NCI-H2227 treated with DMSO at 0.1 percent for 48 hours (cell line): ENCODE measurements around the gene HERC3.

Experiments
- DNase-seq: peaks from one replicate; lab custom pipeline; 2025; lab: John Stamatoyannopoulos, UW

The HERC3 gene

DNA sequence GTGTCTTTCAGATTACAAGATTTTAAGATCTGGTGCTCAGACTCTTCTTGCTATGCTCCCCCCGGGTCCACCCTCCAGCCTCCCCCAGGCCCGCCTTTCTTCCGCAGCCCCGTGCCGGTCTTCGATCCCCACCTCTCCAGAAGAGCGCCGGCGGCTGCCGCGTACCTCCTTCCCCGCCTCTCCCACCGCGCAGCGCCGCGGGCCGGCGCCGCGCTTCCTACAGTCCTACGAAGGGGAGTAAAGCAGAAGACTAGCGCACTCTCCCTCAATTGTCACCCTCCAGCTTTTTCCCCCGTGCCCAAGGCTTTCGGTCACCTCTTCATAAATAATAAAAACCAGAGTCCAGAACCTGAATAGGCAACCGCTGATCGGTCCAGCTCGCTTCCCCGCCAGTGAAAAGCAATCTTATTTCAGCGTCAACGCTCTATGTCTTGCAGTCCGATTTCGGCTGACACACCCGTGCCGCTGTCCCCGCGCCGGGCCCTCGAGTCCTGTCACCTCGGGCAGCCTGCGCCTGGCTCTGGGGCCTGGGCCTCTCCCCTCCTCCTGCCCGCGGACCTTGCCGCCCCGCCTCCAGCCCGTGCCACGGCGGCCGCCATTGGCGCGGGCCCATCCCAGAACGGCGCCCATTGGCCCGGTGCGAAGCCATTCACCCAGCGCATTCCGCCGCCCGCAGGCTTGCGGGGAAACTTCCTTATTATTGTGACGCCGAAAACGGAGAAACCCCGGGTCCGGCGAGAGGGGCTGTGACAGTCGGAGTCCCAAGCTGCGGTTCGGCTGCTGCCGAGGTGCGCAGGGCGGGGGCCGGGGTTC, at the start of gene HERC3:
TSS of gene HERC3 (plus strand) at position 694 of the 813 bp plus-strand sequence. CDS start 13,344 bp downstream, outside the sequence.
- peak; percentile 69 for DNase-seq

DNA sequence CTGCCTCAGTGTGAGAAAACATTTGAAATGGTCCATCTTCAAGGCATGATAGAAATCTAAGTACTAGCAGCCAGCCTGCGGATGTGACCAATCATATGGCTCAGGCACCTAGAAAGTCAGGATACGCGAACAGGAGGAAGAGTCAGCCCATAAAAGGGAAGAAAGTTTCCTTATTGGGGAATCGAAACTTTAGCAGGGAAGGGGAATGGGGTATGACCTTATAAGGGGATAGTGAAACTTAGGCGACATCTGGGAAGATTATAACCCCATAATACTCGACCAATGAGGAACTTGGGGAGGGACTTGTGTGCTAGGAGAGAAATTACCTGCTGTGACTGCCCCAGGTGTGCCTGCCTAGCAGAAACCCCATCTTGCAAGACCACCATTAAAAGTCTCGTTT, 42.5 kb upstream of the HERC3 start:
- DNase-seq, result no peak

DNA sequence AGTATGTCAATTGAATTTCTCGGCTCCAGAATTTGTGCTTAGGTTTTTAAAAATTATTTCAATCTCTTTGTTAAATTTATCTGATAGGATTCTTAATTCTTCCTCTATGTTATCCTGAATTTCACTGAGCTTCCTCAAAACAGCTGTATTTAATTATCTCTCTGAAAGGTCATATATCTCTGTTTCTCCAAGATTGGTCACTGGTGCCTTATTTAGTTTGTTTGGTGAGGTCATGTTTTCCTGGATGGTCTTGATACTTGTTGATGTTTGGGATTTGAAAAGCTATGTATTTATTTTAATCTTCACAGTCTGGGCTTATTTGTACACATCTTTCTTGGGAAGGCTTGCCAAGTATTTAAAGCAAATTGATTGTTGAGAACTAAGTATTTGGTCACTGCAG, 24.7 kb upstream of the HERC3 start:
- no peak for DNase-seq

DNA sequence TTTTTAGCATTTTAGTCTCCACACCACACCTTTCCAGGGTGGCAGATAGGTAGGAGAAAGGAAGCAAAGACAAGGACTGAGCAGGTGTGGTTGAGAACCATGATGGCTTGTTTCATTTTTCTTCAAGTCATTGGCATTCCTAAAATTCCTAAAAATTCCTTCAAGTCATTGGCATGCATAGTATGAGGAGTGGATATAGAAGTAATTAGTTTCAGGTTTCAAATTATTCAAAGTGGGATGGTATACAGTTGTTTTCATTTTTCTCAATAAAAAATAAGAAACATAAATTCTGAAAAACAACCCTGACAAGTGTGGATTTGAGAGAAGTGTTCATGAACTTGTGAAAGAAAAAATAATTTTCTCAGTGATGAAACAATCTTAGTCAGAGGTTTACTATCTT, 22.3 kb upstream of the HERC3 start:
- no peak for DNase-seq

DNA sequence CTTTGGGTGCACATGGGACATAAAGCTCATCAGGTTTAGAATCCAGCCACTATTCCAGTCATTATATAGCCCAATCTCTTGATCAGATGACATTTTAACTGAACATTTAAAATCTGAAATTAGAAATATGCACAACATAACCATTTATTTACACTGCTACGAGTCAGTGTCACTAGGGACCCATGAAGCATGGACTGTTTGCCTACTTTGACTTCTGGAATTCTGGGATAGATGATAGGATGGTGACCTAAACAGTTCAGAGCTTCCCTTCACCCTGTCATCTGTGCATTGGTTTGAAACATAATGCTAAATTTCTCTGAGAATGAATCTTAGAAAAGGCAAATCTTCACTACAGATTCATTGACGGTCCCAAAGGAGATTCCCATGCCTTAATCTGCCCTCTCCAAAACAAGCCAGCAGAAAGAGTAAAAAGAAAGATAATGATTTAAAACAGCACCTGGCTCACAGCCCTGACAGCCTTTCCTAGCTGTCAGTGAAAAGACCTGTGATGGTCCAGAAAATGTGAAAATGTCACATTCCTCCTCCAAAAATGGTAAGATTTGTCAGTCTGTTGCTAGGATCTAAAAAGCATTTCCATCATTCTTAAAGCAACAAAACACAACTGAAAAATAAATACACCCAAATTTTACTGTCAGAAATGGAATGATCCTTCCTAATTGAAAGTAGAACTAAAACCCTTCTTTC, 18.9 kb upstream of the HERC3 start:
- DNase-seq, result no peak

DNA sequence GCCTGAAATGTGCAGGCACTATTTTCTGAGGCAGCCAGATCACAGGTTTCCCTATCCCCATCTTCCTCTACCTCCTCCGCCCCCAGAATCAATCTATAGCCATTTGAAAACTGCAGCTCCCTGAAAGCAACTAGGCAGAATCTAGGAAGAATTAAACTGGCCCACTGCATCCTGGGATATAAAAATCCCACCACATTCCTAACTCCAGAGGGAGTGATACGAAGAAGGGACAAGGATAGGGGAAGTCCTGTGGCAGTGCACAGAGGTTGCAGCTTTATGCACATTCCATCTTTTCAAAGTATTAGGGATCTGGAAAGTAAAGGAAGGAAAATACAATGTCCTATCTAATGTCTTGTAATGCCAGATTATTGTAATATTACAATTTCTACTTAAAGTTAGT, 18.3 kb upstream of the HERC3 start:
- peak; percentile 0 for DNase-seq

DNA sequence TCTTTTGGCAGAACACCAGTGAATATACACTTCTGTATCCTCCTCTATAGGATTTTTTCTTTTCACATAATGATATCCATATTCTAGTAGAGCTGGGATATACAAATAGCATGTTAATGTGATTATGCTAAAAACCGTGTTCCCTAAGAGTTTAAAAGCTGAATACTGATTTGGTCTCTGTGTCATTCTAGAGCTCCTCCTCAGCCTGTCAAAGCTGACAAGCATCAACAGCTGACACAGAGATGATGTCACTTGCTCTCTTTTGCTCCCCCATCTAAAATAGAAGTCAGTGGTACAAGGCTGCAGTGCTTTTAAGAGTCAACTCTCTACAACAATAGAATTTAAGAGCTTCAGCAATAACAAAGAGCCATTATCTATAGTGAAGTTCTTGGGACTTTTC, 17.1 kb upstream of the HERC3 start:
- DNase-seq, result no peak

DNA sequence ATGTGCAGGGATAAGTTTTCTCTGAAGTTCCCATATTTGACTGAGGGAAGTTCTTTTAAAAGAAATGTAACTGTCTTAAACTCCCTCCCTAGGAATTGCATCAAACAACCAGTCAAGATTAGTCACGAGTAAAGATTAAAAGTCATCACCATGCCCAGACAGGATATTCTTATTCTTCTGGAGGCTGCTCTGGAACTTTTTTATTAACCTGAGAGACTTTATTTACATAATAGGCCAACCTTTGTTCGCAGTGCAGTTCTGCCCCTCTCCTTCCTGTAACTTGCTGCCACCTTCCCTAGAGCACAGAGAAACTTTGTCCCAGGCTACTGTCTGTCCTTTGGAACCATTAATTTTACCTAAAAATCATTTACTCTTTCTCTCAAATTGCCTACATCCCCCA, 9.8 kb upstream of the HERC3 start:
- no peak for DNase-seq

DNA sequence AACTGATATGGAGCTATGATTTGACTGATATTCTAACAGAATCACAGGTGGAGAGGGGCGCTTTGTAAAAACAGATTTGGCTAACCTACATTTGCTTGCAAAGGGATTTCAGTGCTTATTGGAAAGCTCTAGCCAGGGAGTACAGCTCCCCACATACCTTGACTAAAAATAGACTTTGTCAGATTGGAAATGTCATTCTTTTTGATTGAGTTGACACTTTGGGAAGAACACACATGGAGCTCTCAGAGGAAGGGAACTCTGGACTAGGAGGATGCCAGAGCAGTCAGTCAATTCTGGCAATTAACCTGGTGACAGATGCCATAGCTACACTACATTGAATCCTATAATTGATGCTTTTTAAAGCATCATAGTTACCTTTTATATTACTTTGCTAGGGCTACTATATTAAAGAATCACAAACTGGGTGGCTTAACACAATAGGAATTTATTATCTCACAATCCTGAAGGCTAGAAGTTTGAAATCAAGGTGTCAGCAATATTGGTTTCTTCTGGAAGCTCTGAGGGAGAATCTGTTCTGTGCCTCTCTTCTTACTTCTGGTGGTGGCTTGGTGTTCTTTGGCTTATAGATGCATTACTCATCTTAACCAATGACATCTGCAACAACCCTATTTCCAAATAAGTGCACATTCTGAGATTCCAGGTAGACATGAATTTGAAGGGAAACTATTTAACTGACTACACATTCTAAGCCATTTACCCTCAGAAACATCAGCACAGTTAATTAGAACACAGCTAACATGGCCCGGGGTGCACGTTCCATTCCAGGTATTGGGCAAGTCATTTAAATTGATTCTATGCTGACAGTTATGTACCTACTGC, 8.4 kb upstream of the HERC3 start:
- no peak for DNase-seq

DNA sequence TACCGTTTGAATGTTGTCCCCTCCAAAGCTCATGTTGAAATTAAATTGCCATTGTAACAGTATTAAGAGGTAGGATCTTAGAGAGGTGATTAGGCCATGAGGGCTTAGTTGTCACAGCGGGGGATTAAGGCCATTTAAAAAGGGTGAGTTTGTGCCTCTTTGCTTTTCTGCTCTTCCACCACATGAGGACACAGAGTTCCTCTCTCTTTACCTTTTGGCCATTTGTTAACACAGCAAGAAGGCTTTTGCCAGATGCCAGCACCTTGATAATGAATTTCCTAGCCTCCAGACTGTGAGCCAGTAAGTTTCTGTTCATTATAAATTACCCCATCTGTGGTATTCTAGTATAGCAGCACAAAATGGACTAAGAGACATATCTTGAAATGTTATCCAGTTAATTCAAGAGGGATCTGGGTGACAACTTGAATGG, 7.8 kb upstream of the HERC3 start:
- DNase-seq, result no peak

DNA sequence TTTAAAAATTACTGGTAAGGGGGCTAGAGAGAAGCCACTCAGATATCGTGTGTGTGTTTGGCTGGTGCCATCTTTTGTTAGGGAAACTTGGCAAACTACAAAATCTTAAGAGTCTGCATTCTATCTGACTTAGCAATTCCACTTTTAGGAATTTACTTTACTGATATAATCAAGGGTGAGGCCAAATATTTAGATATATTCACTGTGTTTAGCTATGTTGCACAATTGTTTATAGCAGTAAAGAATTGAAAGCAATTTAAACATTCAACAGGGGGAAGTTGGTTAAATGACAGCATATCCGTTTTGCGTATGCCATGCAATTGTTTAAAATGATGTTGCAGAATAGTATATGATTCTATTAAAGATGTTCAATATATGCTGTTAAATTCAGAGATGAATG, 6.4 kb upstream of the HERC3 start:
- DNase-seq, result no peak

DNA sequence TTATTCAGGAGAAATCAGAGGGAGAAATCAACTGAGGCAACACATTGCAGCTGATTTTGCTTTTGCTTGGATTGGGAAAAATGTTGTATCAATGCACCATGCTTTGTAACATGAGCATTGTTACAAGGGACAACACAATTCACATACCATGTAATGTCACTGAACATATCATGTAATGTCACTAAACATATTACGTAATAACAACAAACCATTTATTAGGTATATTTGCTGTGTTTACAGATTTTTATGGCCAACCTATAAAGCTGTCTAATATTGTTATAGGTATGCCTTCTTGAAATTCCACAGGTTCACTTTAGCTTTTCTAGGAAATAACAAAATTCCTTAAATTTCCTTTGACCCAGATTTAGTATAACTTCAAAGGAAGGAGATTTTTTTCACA, 5.0 kb upstream of the HERC3 start:
- DNase-seq, result no peak

DNA sequence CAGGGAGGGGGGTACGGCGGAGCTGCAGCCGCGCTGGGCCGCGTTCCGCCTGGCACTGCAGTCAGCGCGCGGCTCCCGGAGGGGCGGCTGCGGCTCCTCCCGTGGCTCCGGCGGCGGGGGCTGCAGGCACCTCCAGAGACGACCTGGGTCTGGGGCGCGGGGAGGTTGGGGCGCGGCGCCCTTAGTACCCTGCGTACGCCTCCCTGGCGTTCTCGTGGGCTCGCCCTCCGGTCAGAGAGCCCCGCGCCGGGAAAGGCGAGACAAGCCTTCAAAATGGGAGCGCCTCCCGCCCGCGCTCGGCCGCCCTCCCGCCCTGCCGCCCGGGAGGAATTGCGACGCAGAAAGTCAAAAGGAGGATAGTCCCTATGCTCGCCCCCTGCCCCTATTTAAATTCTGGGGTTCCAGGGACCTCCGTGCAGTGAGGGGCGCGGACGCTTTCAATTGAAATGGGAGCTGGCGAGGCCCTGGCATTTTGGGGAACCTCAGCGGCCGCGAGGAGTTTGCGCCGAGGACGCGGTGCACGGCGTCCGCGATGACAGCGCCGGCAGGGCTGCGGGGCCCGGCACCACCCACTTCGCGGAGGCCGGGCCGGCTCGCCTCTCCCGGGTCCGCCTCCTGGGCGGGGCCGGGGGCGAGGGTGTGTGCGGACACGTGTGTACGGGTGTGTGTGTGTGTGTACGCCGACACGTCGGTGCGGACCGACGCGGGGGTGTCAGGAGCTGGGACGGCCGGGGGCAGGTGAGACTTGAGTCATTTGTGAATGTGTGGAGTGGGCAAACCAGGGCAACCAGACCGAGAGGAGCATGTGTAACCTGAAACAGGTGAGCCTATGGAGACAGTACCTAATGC, 544 bp downstream of the HERC3 start:
- DNase-seq, result peak; percentile 37

DNA sequence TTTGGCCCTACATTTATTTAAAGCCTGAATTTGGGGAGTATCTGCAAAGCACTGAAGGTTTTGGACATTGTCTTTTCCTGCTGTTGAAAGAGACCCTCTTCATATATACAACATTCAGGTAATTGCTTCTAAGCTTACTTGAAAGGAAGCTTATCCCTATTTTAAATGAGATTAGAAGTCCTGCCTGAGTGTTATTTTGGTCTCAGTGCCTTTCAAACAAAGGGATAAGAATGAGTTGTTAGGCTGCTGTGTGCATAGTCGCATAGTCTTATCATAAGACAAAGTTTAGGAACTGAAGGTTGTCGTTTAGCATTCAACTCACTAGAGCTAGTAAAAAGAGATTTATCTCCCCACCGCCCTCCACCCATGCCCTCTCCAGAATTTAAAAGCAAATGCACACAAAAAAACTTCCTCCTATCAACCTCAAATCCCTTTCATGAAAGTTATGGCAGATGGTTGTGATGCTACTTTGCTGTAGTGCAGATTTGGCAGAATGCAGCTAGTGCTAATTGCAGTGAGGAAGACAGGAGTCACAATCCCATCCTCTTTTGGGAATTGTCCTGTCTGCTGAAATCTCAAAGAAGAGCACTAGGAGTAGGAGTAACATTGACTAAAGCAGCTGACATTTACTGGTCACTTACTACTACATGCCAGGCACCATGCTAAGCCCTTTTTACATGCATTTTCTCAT, 5.8 kb downstream of the HERC3 start:
- no peak for DNase-seq

DNA sequence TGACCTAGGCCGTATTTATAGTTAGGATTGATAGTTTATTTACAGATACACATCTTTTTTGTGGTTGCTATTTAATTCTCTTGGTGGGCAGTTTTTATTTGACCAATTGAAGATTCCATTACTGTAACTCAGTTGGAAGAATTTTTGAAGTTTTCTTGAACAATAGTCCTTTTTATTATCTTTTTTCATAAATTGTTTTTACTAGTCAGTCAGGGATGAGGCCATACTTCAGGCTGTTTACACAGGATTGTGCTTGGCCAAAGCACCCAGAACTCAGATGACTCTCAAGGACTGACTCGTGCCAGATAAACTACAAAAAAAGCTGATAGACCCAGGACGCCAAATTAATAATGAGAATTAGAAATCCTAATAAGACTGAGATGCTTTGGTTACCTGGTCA, 7.0 kb downstream of the HERC3 start:
- DNase-seq, result no peak

DNA sequence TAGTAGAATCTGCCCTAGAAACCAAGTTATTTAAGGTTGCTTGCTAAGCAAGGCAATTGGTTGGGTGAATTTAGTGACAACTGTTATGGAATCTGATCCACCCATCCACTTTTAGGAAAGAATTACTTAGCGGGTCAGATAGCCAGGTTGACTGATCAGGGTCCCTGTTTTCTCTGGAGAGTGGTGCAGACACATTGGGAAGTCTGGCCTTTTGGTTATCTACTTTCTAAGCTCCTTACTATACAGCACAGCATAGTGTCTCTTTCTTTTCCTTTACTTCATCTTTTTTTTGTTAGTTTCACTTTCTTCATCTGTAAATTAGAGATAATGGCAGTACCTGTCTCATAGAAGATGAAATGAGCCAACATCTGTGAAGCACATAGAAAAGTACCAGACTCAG, 7.4 kb downstream of the HERC3 start:
- no peak for DNase-seq

DNA sequence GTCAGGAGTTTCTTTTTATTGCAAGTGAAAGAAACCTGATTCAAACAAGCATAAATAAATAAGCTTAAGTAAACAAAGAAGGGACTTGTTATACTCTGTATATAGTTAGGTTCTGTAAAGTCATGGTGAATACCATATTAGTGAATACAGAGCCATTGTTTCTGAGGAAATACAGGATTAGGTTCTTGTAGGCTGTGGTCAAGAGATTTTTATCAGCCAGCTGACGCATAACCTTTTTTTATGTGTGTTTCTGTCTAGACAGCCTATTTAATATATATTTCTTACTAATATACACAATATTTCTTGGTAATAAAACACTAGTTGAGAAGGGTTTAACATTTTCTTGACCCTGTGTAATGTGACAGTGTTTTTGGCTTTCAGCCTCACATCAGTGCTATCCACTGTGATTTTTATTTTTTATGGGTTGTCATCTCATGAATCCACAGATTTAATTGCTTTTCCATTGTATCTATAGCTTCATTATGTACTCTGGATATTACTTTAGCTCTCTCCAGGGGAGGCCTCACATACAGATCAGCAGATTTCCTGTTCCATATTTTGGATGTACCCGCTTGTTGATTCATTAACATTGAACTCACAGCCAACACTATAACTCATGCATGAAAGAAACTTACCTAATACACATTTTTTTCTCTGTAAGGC, 8.0 kb downstream of the HERC3 start:
- no peak for DNase-seq

DNA sequence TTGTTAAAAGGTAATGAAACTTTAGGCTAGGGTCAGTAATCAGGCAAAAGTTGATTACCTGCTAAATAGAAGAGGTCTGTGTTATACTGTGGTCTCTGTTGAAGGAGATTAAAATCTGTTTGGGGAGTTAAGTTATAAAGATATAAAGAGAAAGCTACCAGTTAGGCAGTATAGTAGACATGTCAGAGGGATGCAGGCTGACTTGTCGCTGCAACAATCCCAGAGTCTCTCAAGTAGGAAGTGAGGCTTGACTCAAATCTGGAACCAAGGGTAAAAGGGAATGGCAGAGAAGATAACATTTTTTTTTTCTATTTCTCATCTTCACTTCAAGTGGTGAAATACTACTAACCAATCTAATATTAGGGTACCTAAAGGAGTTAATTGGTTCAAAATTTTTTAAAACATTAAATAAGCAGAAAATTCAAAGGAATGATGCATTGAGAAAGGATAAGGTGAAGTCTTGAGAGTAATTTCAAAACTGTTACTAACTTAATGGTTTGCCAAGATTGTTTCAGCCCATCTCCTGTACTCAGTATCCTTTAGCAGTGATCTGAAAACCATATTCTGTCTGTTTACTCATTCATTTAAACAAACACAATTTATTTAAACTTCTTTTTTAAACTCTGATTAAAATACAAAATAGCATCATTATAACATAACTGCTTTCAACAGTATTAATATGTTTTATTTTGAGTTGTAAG, 12.8 kb downstream of the HERC3 start:
- DNase-seq, result no peak

DNA sequence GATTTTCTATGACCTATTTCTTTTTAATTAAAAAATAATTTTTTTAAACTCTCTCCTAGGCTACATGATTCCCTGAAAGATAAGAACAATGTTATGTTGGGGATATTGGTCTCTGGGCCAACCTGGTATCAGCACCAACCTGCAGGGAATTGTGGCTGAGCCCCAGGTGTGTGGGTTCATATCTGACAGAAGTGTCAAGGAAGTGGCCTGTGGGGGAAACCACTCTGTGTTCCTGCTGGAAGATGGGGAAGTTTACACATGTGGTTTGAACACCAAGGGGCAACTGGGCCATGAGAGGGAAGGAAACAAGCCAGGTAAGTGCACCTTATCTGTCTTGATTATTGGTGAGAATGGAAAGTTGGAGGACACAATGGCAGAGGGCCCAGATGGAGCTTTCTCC, 13.5 kb downstream of the HERC3 start:
- DNase-seq, result no peak

DNA sequence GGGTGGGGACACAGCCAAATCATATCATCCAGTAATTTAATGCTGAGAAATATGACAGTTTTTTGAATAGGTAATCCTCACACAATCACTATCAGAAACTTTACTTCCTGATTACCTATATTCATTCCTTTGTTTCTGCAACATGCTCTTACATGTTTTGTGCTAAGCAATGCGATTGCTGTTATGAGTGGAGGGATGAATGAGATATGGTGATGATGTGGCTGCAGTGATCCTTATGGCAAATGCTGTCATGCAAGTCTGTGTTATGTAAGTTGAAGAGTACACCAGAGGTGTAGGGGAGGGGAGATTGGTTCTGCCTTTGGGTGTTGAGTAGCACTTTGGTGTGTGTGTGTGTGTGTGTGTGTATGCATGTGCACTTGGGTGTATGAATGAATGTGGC, 14.6 kb downstream of the HERC3 start:
- DNase-seq, result no peak
